ENCODE results near the gene PCCA. TPM values are rescaled to one million over a fixed set of nuclear protein-coding genes. Genes with fewer than 3 reads are reported as not detected.

PCCA gene
- total RNA-seq, 1 experiment from 2014 or later, result 52.8 TPM

DNA sequence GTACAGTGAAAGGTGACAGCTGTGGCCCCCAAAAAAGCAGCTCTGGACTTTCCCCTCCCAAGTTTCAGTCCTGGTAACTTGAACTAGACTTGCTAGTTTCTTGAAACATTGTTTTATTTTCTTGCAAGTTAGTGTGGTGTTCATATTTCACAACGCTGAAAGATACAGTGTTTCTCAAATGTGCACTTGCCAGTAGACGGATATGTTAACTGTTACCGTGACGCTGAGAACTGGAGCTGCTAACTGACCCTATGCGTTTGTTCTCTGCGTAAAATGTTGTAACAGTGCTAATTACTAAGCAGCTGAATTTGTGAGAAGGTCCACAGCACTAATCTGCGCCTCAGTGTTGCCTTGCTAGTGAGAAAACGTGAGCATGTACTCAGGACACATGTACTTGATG is 420.1 kb downstream of the PCCA start:
- no peaks in the 10 kb centered on the region for H3K9me3 Mint-ChIP-seq
- ATAC-seq (no peak), DNase-seq (ENCODE audit: low spot score) (no peak)
- peaks cover 80% of the 10 kb centered on the region for H3K4me1 Mint-ChIP-seq
- H3K4me3 Mint-ChIP-seq, result peak overlapping the region; percentile 16; the same call in 1 of the 2 replicates
- TF ChIP-seq ZNF138 (CRISPR knock-in tag; conservative IDR thresholded peaks at IDR 0.05), result no peak
- TF ChIP-seq, protein P1, sequence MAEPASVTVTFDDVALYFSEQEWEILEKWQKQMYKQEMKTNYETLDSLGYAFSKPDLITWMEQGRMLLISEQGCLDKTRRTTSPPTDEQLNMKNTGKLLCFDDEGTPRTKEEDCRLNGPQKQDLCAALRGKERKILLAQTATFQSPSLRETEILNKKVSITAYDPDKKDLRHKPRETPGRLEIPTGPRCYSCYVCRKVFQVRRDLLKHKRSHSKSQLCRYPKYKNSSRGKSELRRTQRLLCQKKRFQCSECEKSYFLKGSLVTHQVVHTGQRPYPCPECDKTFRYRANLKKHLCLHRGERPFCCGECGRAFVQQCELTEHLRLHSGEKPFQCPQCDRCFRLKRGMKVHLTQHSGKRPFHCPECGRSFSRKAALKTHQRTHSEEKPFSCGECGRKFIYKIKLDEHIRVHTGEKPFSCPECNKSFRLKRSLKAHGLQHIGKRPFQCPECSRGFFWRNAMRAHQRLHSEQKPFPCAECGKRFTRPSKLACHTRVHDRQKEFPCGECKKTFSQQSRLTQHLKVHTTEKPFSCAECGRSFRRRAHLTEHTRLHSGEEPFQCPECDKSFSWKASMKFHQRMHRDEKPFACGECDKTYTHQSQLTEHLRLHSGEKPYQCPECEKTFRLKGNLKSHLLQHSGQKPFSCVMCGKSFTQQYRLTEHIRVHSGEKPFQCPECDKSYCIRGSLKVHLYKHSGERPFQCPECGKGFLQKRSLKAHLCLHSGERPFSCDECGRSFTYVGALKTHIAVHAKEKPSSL (CRISPR knock-in tag; conservative IDR thresholded peaks at IDR 0.05), result no peak
- TF ChIP-seq ETV6 (CRISPR knock-in tag; IDR thresholded peaks at IDR 0.05), result no peak
- no peak for TF ChIP-seq ZNF121 (CRISPR knock-in tag; IDR thresholded peaks at IDR 0.05)
- TF ChIP-seq, protein P2, sequence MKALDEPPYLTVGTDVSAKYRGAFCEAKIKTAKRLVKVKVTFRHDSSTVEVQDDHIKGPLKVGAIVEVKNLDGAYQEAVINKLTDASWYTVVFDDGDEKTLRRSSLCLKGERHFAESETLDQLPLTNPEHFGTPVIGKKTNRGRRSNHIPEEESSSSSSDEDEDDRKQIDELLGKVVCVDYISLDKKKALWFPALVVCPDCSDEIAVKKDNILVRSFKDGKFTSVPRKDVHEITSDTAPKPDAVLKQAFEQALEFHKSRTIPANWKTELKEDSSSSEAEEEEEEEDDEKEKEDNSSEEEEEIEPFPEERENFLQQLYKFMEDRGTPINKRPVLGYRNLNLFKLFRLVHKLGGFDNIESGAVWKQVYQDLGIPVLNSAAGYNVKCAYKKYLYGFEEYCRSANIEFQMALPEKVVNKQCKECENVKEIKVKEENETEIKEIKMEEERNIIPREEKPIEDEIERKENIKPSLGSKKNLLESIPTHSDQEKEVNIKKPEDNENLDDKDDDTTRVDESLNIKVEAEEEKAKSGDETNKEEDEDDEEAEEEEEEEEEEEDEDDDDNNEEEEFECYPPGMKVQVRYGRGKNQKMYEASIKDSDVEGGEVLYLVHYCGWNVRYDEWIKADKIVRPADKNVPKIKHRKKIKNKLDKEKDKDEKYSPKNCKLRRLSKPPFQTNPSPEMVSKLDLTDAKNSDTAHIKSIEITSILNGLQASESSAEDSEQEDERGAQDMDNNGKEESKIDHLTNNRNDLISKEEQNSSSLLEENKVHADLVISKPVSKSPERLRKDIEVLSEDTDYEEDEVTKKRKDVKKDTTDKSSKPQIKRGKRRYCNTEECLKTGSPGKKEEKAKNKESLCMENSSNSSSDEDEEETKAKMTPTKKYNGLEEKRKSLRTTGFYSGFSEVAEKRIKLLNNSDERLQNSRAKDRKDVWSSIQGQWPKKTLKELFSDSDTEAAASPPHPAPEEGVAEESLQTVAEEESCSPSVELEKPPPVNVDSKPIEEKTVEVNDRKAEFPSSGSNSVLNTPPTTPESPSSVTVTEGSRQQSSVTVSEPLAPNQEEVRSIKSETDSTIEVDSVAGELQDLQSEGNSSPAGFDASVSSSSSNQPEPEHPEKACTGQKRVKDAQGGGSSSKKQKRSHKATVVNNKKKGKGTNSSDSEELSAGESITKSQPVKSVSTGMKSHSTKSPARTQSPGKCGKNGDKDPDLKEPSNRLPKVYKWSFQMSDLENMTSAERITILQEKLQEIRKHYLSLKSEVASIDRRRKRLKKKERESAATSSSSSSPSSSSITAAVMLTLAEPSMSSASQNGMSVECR (CRISPR knock-in tag; IDR thresholded peaks at IDR 0.05; ENCODE audit: borderline replicate concordance), result no peak
- TF ChIP-seq NFE2L1 (CRISPR knock-in tag; IDR thresholded peaks at IDR 0.05), result no peak
- TF ChIP-seq NFYB (CRISPR knock-in tag; conservative IDR thresholded peaks at IDR 0.05; ENCODE audit: low read depth), result no peak
- no peak for TF ChIP-seq ELF4 (CRISPR knock-in tag; IDR thresholded peaks at IDR 0.05; ENCODE audit: low read depth)
- no peak for TF ChIP-seq ERG (CRISPR knock-in tag; IDR thresholded peaks at IDR 0.05)
- TF ChIP-seq CREM (CRISPR knock-in tag; IDR thresholded peaks at IDR 0.05), result no peak
- TF ChIP-seq GABPB1 (CRISPR knock-in tag; IDR thresholded peaks at IDR 0.05), result no peak
- TF ChIP-seq ZBTB21 (CRISPR knock-in tag; IDR thresholded peaks at IDR 0.05; ENCODE audit: borderline replicate concordance), result no peak
- no peak for TF ChIP-seq SP1 (CRISPR knock-in tag; conservative IDR thresholded peaks at IDR 0.05)
- no peak for TF ChIP-seq NR2C2 (CRISPR knock-in tag; IDR thresholded peaks at IDR 0.05)
- no peak for TF ChIP-seq FOXJ3 (CRISPR knock-in tag; IDR thresholded peaks at IDR 0.05; ENCODE audit: borderline replicate concordance)
- TF ChIP-seq ZNF396 (CRISPR knock-in tag; IDR thresholded peaks at IDR 0.05; ENCODE audit: borderline replicate concordance), result no peak
- CTCF ChIA-PET, result interaction anchor here (2.2 to 6.8 kb wide), 3 partner anchors 36 to 853 kb away, joined by 6 to 45 read pairs (median 6); no protein-coding TSS in a partner anchor
- H3K36me3 Mint-ChIP-seq, result no peaks in the 10 kb centered on the region
- H3K27me3 Mint-ChIP-seq (ENCODE audit: low read depth), result no peaks in the 10 kb centered on the region
- POLR2A ChIA-PET, result no interaction called here
- peak overlapping the region; percentile 92 for H3K27ac Mint-ChIP-seq

DNA sequence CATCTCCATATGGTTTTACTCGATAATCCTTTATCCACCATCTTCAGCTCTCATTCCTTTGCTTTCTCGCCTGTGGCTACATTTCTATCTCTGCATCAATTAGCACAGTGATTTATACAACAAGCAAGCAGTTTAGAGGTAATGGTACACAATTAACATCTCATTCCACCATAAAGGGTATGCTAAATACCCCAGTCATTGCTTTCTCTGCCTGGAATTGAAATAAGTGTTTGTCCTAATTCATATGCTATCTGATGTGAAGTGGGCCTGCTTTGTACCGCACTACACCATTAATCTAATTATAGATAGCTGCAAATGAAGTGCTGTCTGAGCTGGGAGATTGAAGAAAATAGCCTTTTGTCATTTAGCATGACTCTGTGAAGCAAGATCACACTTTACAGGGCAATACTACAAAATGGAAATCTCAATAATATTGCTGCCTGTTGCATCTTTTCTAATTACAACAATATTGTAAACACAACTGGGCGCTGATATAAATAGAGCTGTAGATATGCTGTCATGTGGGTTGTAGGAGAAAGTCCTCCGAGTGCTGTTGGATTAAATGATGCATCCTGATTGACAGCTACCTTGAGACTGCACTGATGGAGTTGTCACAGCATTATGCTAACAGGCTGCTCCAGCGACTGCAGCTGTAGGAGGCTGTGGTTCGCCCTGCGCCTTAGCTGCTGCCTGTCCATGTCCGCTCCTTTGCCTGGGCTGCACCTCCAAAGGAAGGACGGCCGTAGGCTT is 421.5 kb downstream of the PCCA start:
- H3K4me3 Mint-ChIP-seq, result peak overlapping the region; percentile 24
- no peaks in the 10 kb centered on the region for H3K27me3 Mint-ChIP-seq (ENCODE audit: low read depth)
- CTCF ChIA-PET, result interaction anchor here (0.5 to 6.8 kb wide), 9 partner anchors 19 to 898 kb away, joined by 3 to 45 read pairs (median 4); partner anchors contain the start of gene ZIC2
- ATAC-seq, result peak; percentile 75
- H3K4me1 Mint-ChIP-seq, result peaks cover 91% of the 10 kb centered on the region
- no peaks in the 10 kb centered on the region for H3K36me3 Mint-ChIP-seq
- H3K27ac Mint-ChIP-seq, result peak overlapping the region; percentile 94
- peak; percentile 50 for DNase-seq (ENCODE audit: low spot score)
- TF ChIP-seq ETV6 (CRISPR knock-in tag; IDR thresholded peaks at IDR 0.05), result peak; percentile 41; the same call in 1 of the 2 replicates
- peak; percentile 16; the same call in 1 of the 2 replicates for TF ChIP-seq FOXJ3 (CRISPR knock-in tag; IDR thresholded peaks at IDR 0.05; ENCODE audit: borderline replicate concordance)
- TF ChIP-seq CREB1 (CRISPR knock-in tag; IDR thresholded peaks at IDR 0.05), result no peak
- TF ChIP-seq ZNF423 (CRISPR knock-in tag; IDR thresholded peaks at IDR 0.05), result no peak
- peak; percentile 93; the same call in 1 of the 2 replicates for TF ChIP-seq FOXP4 (CRISPR knock-in tag; IDR thresholded peaks at IDR 0.05)
- TF ChIP-seq NFE2L1 (CRISPR knock-in tag; IDR thresholded peaks at IDR 0.05), result 0 out of 2 replicates have a peak, but pooled peaks have one; percentile 34
- TF ChIP-seq ZMAT4 (CRISPR knock-in tag; IDR thresholded peaks at IDR 0.05), result peak; percentile 98
- TF ChIP-seq TEAD1 (CRISPR knock-in tag; IDR thresholded peaks at IDR 0.05), result peak; percentile 91
- peak; percentile 39; the same call in 1 of the 2 replicates for TF ChIP-seq FOXK1 (CRISPR knock-in tag; IDR thresholded peaks at IDR 0.05)
- POLR2A ChIA-PET, result interaction anchor here (0.7 to 1.2 kb wide), 2 partner anchors 71 to 529 kb away, joined by 3 to 4 read pairs; partner anchors contain the start of gene ZIC2
- no peaks in the 10 kb centered on the region for H3K9me3 Mint-ChIP-seq
